SKM-1 treated with dmso at 0.1 percent for 144 hours (cell line): ENCODE results near the gene SLC1A7.

ENCODE experiments used
- DNase-seq: peaks from one replicate; lab custom pipeline; 2025; ENCODE audit not compliant: unreplicated experiment; lab: John Stamatoyannopoulos, UW

The SLC1A7 gene

GRCh38 chr1:53160924-53161378, 18.5 kb upstream of the SLC1A7 start:
- DNase-seq: no peak

- DNase-seq: no peak
Observed at GRCh38 chr1:53158900-53159299, 16.5 kb upstream of the SLC1A7 start.

- DNase-seq: no peak
Observed at GRCh38 chr1:53156783-53157182, 14.3 kb upstream of the SLC1A7 start.

- no peak for DNase-seq
Observed at GRCh38 chr1:53155945-53156344, 13.5 kb upstream of the SLC1A7 start.

- no peak for DNase-seq
Observed at GRCh38 chr1:53155534-53155933, 13.1 kb upstream of the SLC1A7 start.

GRCh38 chr1:53154859-53155438, 12.5 kb upstream of the SLC1A7 start:
- no peak for DNase-seq

- no peak for DNase-seq
Observed at GRCh38 chr1:53153752-53154151, 11.3 kb upstream of the SLC1A7 start.

- DNase-seq: no peak
Observed at GRCh38 chr1:53148123-53148522, 5.7 kb upstream of the SLC1A7 start.

GRCh38 chr1:53147174-53147573, 4.7 kb upstream of the SLC1A7 start:
- no peak for DNase-seq

- no peak for DNase-seq
Observed at GRCh38 chr1:53145942-53146708, 3.7 kb upstream of the SLC1A7 start.

GRCh38 chr1:53145619-53145941, 3.1 kb upstream of the SLC1A7 start:
- DNase-seq: no peak

GRCh38 chr1:53145051-53145600, 2.7 kb upstream of the SLC1A7 start:
- DNase-seq: no peak

GRCh38 chr1:53144201-53144600, 1.8 kb upstream of the SLC1A7 start:
- DNase-seq: no peak

GRCh38 chr1:53143527-53143926, 1.1 kb upstream of the SLC1A7 start:
- no peak for DNase-seq

- DNase-seq: no peak
Observed at GRCh38 chr1:53141487-53142055, 867 bp downstream of the SLC1A7 start.

- no peak for DNase-seq
Observed at GRCh38 chr1:53140451-53140850, 2.0 kb downstream of the SLC1A7 start.

- no peak for DNase-seq
Observed at GRCh38 chr1:53139951-53140361, 2.5 kb downstream of the SLC1A7 start.

GRCh38 chr1:53138991-53139884, 3.2 kb downstream of the SLC1A7 start:
- DNase-seq: no peak

GRCh38 chr1:53137729-53138128, 4.7 kb downstream of the SLC1A7 start:
- DNase-seq: no peak

- DNase-seq: no peak
Observed at GRCh38 chr1:53135735-53136114, 6.7 kb downstream of the SLC1A7 start.
